GM18517 (cell line): ENCODE data around the gene CFAP57.

Experiments
- ATAC-seq: cut with Tn5 transposase; IDR thresholded peaks from one replicate; pipeline ENCODE4 v1.9.1; 2021; ENCODE audit warnings: mild to moderate bottlenecking, moderate library complexity; ENCODE audit not compliant: unreplicated experiment

CFAP57 gene

DNA sequence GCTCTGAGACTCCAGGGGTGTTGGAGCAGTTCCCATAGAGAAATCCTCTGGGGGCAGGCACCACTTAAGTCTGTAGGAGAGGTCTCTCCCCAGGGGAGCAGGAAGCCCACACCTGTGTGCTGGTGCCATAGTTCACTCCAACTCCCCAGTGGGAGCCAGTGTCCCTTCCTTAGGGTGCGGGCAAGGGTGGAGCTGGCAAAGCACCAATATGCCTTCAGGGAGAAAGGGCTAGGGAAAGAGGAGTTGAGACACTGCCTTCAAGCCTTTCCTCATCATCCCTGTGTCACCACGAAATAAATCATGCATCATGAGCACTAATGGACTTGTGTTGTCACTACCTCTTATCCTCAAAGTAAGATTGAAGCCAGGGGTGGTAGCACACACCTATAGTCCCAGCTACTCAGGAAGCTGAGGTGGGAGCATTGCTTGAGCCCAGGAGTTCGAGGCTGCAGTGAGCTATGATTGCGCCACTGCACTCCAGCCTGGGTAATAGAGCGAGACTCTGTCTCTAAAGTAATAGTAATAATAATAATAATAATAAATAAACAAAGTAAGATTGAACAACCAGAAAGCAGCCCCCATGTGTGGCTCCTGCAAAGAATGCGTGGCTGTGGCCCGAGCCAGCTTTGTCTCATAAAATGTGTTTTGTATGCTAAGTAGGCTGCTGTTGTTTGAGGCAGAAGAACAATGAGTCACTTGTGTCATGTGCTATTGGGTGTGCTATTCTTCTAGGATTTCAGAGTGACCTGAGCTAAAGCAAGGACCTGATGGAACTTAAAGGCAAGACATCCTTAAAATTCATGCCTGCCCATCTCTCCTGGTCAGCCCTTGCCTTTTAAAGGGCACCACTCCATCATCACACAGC, 122.0 kb downstream of the CFAP57 start:
- ATAC-seq, result no peak

- ATAC-seq, result no peak
Measured at GRCh38 chr1:43294761-43295160, 122.6 kb downstream of the CFAP57 start.

DNA sequence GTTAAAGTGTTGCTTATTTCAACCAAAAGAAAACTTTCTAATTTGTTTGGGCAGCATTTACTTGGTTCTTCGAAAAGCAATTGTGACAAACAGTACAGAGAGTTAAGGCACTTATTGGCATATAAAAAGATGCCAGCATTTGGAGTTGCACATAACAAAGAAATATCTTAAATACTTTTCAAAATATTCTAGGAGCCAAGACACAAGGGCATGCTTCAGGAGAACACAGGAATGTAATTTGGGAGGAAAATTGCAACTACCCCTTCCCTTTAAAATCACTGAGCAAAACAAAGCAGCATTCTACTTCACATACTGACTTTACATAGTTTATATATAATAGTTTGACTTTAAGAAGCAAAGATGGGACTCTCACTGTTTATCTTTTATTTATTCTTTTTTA, 124.1 kb downstream of the CFAP57 start:
- no peak for ATAC-seq

GRCh38 chr1:43298055-43298454, 125.9 kb downstream of the CFAP57 start:
- no peak for ATAC-seq

DNA sequence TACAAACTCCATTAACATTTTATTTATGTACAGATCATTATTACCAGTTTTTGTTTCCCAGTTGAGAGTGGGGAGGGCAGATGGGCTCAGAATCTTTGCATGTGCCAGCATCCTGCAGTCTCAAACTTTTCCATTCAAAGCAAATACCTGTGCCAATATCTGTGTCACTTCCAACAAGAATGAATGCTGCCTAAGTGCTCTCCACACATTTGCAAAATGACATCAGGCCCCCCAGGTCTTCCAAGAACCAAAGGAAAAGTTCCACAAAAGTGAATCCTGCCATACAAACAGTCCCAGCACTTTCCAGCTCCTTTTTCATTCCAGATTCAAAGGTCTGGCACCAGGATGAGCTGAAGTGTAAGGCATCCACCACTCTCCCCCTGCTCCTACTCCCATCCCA, 127.0 kb downstream of the CFAP57 start:
- no peak for ATAC-seq

- no peak for ATAC-seq
Measured at GRCh38 chr1:43300378-43301094, 128.4 kb downstream of the CFAP57 start, which contains the start of gene TIE1. Gene TIE1 (plus strand): TSS chr1:43300982. CDS start chr1:43301072, 90 bp downstream.

DNA sequence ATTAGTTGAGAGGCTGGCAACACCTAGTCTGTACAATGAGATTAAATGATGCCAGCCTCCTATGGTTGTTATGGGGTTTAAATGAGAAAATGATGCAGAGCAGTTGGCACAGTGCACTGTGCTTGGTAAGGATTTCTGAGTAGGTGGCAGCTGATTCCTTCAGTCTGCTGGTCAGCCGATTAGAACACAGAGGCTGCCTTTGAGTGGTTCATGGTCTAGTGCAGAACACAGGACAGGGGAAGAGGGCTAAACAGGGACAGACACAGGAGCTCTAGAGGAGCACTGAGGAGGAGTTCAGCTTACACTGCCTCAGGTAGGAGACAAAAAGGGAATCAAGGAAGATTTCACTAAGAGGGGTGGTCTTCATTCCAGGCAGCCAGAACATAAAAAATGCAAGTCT, 130.1 kb downstream of the CFAP57 start:
- ATAC-seq, result no peak

DNA sequence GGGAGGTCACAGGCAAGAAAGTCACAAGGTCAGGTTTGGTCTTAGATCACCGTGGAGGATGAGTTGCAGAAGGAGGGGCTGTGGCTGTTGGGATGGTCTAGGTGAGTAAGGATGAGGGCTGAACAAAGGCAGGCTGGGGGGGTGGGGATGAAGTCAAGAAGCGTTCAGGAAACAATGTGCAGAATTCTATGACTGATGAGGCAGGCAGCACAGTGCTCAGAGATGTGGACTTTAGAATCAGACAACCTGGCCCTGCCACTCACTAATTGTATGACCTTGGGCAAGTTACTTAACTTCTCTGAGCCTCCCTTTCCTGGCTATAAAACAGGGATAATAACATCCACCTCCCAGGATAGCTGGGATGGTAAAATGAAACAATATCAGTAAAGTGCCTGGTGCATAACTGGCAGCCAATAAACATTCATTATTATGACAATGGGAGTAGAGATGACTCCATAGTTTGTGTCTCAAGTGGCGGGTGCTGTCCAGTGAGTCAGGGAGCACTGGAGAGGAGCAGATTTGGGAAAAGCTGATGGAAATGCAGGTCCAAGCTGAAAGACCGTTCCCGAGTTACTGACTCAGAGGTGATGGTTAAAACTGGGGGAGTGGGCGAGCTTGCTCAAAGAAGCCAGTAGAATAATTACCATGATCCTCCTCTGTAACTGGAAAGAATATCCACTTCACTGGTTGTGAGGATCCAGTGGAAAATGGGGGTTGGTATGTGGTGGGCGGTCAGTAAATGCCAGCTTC, 130.8 kb downstream of the CFAP57 start:
- no peak for ATAC-seq

DNA sequence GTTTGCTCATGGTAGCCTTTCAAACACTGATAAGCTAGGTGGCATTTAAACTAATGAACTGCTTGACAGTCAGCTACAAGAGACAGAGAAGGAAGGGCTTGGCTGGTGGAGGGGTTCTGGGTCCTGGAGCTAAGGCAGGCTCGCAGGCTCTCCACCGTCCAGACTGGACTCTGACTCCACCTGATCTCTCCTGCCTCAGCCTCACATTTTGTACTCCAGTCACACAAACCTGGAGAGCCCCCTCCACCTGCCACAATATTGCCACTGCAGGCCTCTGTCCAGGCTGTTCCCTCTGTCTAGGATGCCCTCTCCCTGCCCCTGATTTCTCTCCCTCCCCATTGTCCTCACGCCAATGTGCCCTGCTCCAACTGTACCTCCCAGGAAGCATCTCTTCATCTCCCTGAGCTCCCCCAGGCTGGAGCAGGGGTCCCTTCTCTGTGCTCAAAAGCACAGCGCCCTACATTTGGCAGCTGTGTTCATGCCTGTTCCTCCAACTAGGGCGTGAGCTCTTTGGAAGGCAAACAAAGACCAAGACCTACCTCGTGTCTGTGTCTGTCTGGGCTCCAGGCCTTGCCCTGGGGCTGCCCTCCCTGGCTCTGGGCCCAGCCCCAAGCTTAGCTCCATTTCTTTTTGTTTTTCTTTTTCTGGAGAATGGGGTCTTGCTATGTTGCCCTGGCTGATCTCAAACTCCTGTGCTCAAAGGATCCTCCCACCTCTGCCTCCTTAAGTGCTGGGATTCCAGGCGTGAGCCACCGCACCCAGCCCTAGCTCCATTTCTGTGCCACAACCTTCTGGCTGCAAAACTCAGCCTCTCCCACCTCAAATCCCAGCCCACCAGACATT, 131.6 kb downstream of the CFAP57 start:
- no peak for ATAC-seq
